Putamen (tissue), 1 donor: ENCODE data around the gene ZBTB11.
"Not testable (repeated sequence)": the region's sequence is repeated elsewhere in the genome, so short reads cannot be mapped to it uniquely, and the experiment has no call there.

Source experiments
- DNase-seq: peaks from one replicate; pipeline ENCODE4 v3.0.0-alpha.2; 2016; ENCODE audit warnings: low spot score

Gene ZBTB11

GRCh38 chr3:101643009-101643844 lies 33.7 kb downstream of the ZBTB11 start:
- DNase-seq: no peak

GRCh38 chr3:101642441-101642840 lies 34.5 kb downstream of the ZBTB11 start:
- no peak for DNase-seq

- not testable (repeated sequence) for DNase-seq
Measured at GRCh38 chr3:101641397-101642115, 35.4 kb downstream of the ZBTB11 start.

GRCh38 chr3:101640256-101640655 lies 36.7 kb downstream of the ZBTB11 start:
- DNase-seq: no peak

GRCh38 chr3:101639280-101639963 lies 37.5 kb downstream of the ZBTB11 start:
- DNase-seq: no peak

- DNase-seq: no peak
Measured at GRCh38 chr3:101638261-101638745, 38.6 kb downstream of the ZBTB11 start.

- no peak for DNase-seq
Measured at GRCh38 chr3:101637451-101637850, 39.5 kb downstream of the ZBTB11 start.

- peak; percentile 8 for DNase-seq
Measured at GRCh38 chr3:101635954-101636798, 40.8 kb downstream of the ZBTB11 start.

- DNase-seq: no peak
Measured at GRCh38 chr3:101635345-101635744, 41.6 kb downstream of the ZBTB11 start.

- DNase-seq: no peak
Measured at GRCh38 chr3:101634591-101635196, 42.2 kb downstream of the ZBTB11 start.

GRCh38 chr3:101633186-101633585 lies 43.7 kb downstream of the ZBTB11 start:
- DNase-seq: no peak

- DNase-seq: no peak
Measured at GRCh38 chr3:101632586-101632985, 44.3 kb downstream of the ZBTB11 start.

GRCh38 chr3:101631959-101632358 lies 45.0 kb downstream of the ZBTB11 start:
- not testable (repeated sequence) for DNase-seq

GRCh38 chr3:101631098-101631796 lies 45.7 kb downstream of the ZBTB11 start:
- peak; percentile 35 for DNase-seq

GRCh38 chr3:101629219-101629618 lies 47.7 kb downstream of the ZBTB11 start:
- no peak for DNase-seq

GRCh38 chr3:101625879-101626278 lies 51.1 kb downstream of the ZBTB11 start:
- DNase-seq: no peak

GRCh38 chr3:101624857-101625256 lies 52.1 kb downstream of the ZBTB11 start:
- DNase-seq: no peak

GRCh38 chr3:101623656-101624055 lies 53.3 kb downstream of the ZBTB11 start:
- no peak for DNase-seq

- DNase-seq: no peak
Measured at GRCh38 chr3:101619734-101620133, 57.2 kb downstream of the ZBTB11 start.

- no peak for DNase-seq
Measured at GRCh38 chr3:101618726-101619125, 58.2 kb downstream of the ZBTB11 start.

- DNase-seq: no peak
Measured at GRCh38 chr3:101617478-101617877, 59.5 kb downstream of the ZBTB11 start.
